HepG2 (cell line): Measurements from ENCODE around the gene SPINK5. TPM values are rescaled to one million over a fixed set of nuclear protein-coding genes. Genes with fewer than 3 reads are reported as not detected.

Experiments used
- ATAC-seq: fragments of 200-7000 bp; cut with Tn5 transposase; 3 replicates; pipeline ENCODE4 v1.9.1; 2020; ENCODE audit warnings: mild to moderate bottlenecking, moderate library complexity
- BruUV-seq: library from RNA; stranded (reverse); fragments of 400-500 nt; replicated peaks from 2 replicates; lab custom pipeline; 2021; lab: Mats Ljungman, UMichigan
- CTCF ChIA-PET: fragments of 300-600 bp; formaldehyde crosslinking; extraction: SDS; loops from one replicate; lab custom pipeline; 2021; ENCODE audit warnings: low total read pairs, inconsistent platforms, low intra/inter-chr PET ratio; lab: Yijun Ruan, JAX
- POLR2A ChIA-PET: fragments of 350-600 bp; sonication (Branson Sonifier 250); formaldehyde crosslinking; loops from one replicate; lab custom pipeline; 2020; ENCODE audit warnings: antibody characterized with exemption, inconsistent platforms; lab: Yijun Ruan, JAX
- DNase-seq: peaks from one replicate; pipeline ENCODE4 v3.0.0-alpha.2; 2015; ENCODE audit warnings: low spot score
- FAIRE-seq: peaks from 3 replicates; lab custom pipeline; 2011; peaks lifted over from hg19 to GRCh38; lab: Jason Lieb, UNC
- H2AFZ ChIP-seq: one replicate; pipeline ENCODE4 v1.6.1; 2011; ENCODE audit warnings: low read length, inconsistent platforms
- H3K27ac ChIP-seq: fragments of 300-600 bp; 3 replicates; pipeline ENCODE4 v1.8.0; 2011; ENCODE audit warnings: mixed run types, mild to moderate bottlenecking, mixed read lengths, low read length, inconsistent platforms; ENCODE audit not compliant: insufficient read depth; ENCODE audit errors: extremely low read length
- H3K27me3 ChIP-seq, 2 experiments: fragments of 200-600 bp in 1 of 2; 2 replicates in 1 of 2; 3 replicates in 1 of 2; pipeline versions ENCODE4 v1.6.0 to v1.8.0; 2011; ENCODE audit warnings: low read length in 2 of 2, mild to moderate bottlenecking in 2 of 2, moderate library complexity in 2 of 2, inconsistent platforms in 1 of 2; ENCODE audit not compliant: insufficient read depth in 2 of 2, control insufficient read depth in 1 of 2
- H3K36me3 ChIP-seq, 2 experiments: fragments of 200-600 bp in 1 of 2; replicated peaks in 1 of 2; 2 replicates in 1 of 2; 3 replicates in 1 of 2; pipeline versions ENCODE4 v1.5.1 to v1.8.0; 2011; ENCODE audit warnings: low read length in 2 of 2, inconsistent platforms in 1 of 2; ENCODE audit not compliant: insufficient read depth in 2 of 2, control insufficient read depth in 1 of 2
- H3K4me1 ChIP-seq: 2 replicates; pipeline ENCODE4 v1.5.1; 2012; ENCODE audit warnings: low read length, inconsistent platforms; ENCODE audit not compliant: insufficient read depth
- H3K4me2 ChIP-seq: 2 replicates; pipeline ENCODE4 v1.6.0; 2011; ENCODE audit warnings: low read depth, low read length, inconsistent platforms
- H3K4me3 ChIP-seq, 3 experiments: fragments of 200-600 bp in 1 of 3; sonication (generic), shearing (Covaris generic) in 1 of 3; replicated peaks in 1 of 3; 2 replicates each; pipeline ENCODE4 v1.5.1; 2011 to 2016; ENCODE audit warnings: low read length in 3 of 3, inconsistent platforms in 2 of 3, low read depth in 2 of 3, mild to moderate bottlenecking in 2 of 3, control low read depth in 1 of 3, mixed read lengths in 1 of 3; ENCODE audit not compliant: insufficient read depth in 1 of 3
- H3K79me2 ChIP-seq: one replicate; pipeline ENCODE4 v1.6.1; 2011; ENCODE audit warnings: low read length, inconsistent platforms; ENCODE audit not compliant: insufficient read depth
- H3K9ac ChIP-seq: 2 replicates; pipeline ENCODE4 v1.6.0; 2011; ENCODE audit warnings: mild to moderate bottlenecking, low read depth, low read length, inconsistent platforms; ENCODE audit not compliant: insufficient read depth
- H3K9me3 ChIP-seq: 2 replicates; pipeline ENCODE4 v1.5.1; 2012; ENCODE audit warnings: mild to moderate bottlenecking, low read length
- H4K20me1 ChIP-seq: 2 replicates; pipeline ENCODE4 v1.6.0; 2011; ENCODE audit warnings: inconsistent platforms, mild to moderate bottlenecking, low read length, moderate library complexity; ENCODE audit not compliant: insufficient read depth
- AKAP8 ChIP-seq: sonication (generic); formaldehyde crosslinking; IDR thresholded peaks from 2 replicates; pipeline ENCODE4 v1.5.1; 2020; ENCODE audit warnings: mild to moderate bottlenecking, missing genetic modification reagents
- CAMTA2 ChIP-seq: sonication (generic); formaldehyde crosslinking; IDR thresholded peaks from 2 replicates; pipeline ENCODE4 v1.4.0; 2020; ENCODE audit warnings: mild to moderate bottlenecking, missing genetic modification reagents, borderline replicate concordance
- HMGXB4 ChIP-seq, 2 experiments: sonication (generic) in 1 of 2; formaldehyde crosslinking in 1 of 2; IDR thresholded peaks; 2 replicates each; pipeline versions ENCODE4 v1.4.0 to v1.6.1; 2018 to 2020; ENCODE audit warnings: missing genetic modification reagents in 2 of 2, borderline replicate concordance in 1 of 2, low read depth in 1 of 2, mild to moderate bottlenecking in 1 of 2, missing biosample characterization in 1 of 2
- PRDM4 ChIP-seq: sonication (generic); formaldehyde crosslinking; IDR thresholded peaks from 2 replicates; pipeline ENCODE4 v1.9.0; 2021; ENCODE audit warnings: missing genetic modification reagents, borderline replicate concordance
- ZMAT5 ChIP-seq: sonication (generic); formaldehyde crosslinking; IDR thresholded peaks from 2 replicates; pipeline ENCODE4 v1.5.0; 2020; ENCODE audit warnings: mild to moderate bottlenecking, low read depth, missing genetic modification reagents, borderline replicate concordance
- ZNF746 ChIP-seq: sonication (generic); formaldehyde crosslinking; IDR thresholded peaks from 2 replicates; pipeline ENCODE4 v1.8.0; 2022; ENCODE audit warnings: mild to moderate bottlenecking, missing genetic modification reagents
- in situ Hi-C: cut with HindIII; loops from 2 replicates; pipeline ENCODE4 v1.10.0; 2017; ENCODE audit warnings: low pct_unique_long_range_greater_than_20kb; ENCODE audit not compliant: extremely low pct_ligation_motif_present
- intact Hi-C: fragments of 100-400 bp; cut with micrococcal nuclease; formaldehyde crosslinking; loops from one replicate; pipeline ENCODE4 v1.10.0; 2022; ENCODE audit not compliant: unreplicated experiment
- polyA plus RNA-seq, 8 experiments: library from polyadenylated mRNA; depleted of rRNA in 3 of 8; stranded (reverse) in 7 of 8; unstranded in 1 of 8; fragments of >200 nt; fragmentation: Illumina TruSeq in 4 of 8; extraction: Trizol in 4 of 8; gene quantifications; 2 replicates each; pipeline versions ENCODE4 v1.2.1 to v1.2.3, GENCODE V29; 2011 to 2016; ENCODE audit warnings: low read depth in 4 of 8, missing spikeins in 1 of 8, mixed read lengths in 1 of 8; ENCODE audit not compliant: insufficient read depth in 1 of 8
- total RNA-seq, 5 experiments: library from RNA; depleted of rRNA; stranded (reverse); fragments of >200 nt; fragmentation: Illumina TruSeq; extraction: Trizol; gene quantifications; 2 replicates each; pipeline ENCODE4 v1.2.3, GENCODE V29; 2016; ENCODE audit warnings: low read depth in 1 of 5

SPINK5 gene
- total and polyA plus RNA-seq, 2 of the 13 experiments (the other 11 are each of a cell fraction or from before 2014, with no cell fraction given): 0.03 TPM; not detected in 1

- TF ChIP-seq ZMAT5 (CRISPR knock-in tag): no peak
- TF ChIP-seq, all 625 proteins: peak for 0
These were observed 3.5 kb upstream of the SPINK5 start (continued) for GRCh38 chr5:148060309-148060708.

- H3K4me1 ChIP-seq: no peaks in the 10 kb centered on the region
- no TSS peak for BruUV-seq
- no peak for FAIRE-seq
- no peak overlapping the region for H2AFZ ChIP-seq
- H3K79me2 ChIP-seq: no peaks in the 10 kb centered on the region
- TF ChIP-seq HMGXB4 (CRISPR knock-in tag; IDR thresholded peaks at IDR 0.05; ENCODE audit: borderline replicate concordance in 1 of 2, low read depth in 1 of 2) (no peak), CAMTA2 (CRISPR knock-in tag) (no peak), ZNF746 (CRISPR knock-in tag) (no peak), AKAP8 (CRISPR knock-in tag) (no peak), PRDM4 (no peak)
- TF ChIP-seq, all 625 proteins: peak for 0
- no peaks in the 10 kb centered on the region for H4K20me1 ChIP-seq
- H3K36me3 ChIP-seq: no peaks in the 10 kb centered on the region
- POLR2A ChIA-PET: no interaction called here
- ATAC-seq: no peak
- no peak overlapping the region for H3K4me2 ChIP-seq
- no peak overlapping the region for H3K4me3 ChIP-seq
- intact Hi-C loops (no loop called here), in situ Hi-C loops (no loop called here)
- CTCF ChIA-PET: no interaction called here
- H3K9me3 ChIP-seq: peaks cover 10% of the 10 kb centered on the region
- no peak overlapping the region for H3K27ac ChIP-seq
- no peak overlapping the region for H3K9ac ChIP-seq
- H3K27me3 ChIP-seq: no peaks in the 10 kb centered on the region; a peak in 1 of 5 replicates
- DNase-seq: no peak
These were observed 2.9 kb upstream of the SPINK5 start for GRCh38 chr5:148060881-148061280.
